Testis (tissue), 2 donors: ENCODE data around the gene IPO11.

Experiments used
- CTCF ChIP-seq, 3 experiments: fragments of 450-650 bp in 2 of 3; fragments of 200-600 bp in 1 of 3; sonication (generic) in 1 of 3; IDR thresholded peaks; one replicate each; pipeline ENCODE4 v1.5.1; 2016 to 2019; ENCODE audit warnings: antibody characterized with exemption in 3 of 3, mild to moderate bottlenecking in 2 of 3, moderate library complexity in 1 of 3
- POLR2A ChIP-seq: fragments of 450-650 bp; IDR thresholded peaks from one replicate; pipeline ENCODE4 v1.6.1; 2017; ENCODE audit warnings: antibody characterized with exemption, mild to moderate bottlenecking, moderate library complexity

- TF ChIP-seq CTCF (IDR thresholded peaks at IDR 0.05) (no peak), POLR2A (no peak)
Observed at GRCh38 chr5:62504129-62504528, 91.6 kb downstream of the IPO11 start.
